WI38 (cell line): ENCODE data around the gene ITPRID2.

Experiments
- H3K4me3 ChIP-seq: 2 replicates; pipeline ENCODE4 v1.5.1; 2011; ENCODE audit warnings: low read depth, mild to moderate bottlenecking, control low read depth, low read length
- CTCF ChIP-seq: IDR thresholded peaks from 2 replicates; pipeline ENCODE4 v1.5.1; 2012; ENCODE audit warnings: low read depth, mild to moderate bottlenecking, control low read depth, low read length

Gene ITPRID2

DNA sequence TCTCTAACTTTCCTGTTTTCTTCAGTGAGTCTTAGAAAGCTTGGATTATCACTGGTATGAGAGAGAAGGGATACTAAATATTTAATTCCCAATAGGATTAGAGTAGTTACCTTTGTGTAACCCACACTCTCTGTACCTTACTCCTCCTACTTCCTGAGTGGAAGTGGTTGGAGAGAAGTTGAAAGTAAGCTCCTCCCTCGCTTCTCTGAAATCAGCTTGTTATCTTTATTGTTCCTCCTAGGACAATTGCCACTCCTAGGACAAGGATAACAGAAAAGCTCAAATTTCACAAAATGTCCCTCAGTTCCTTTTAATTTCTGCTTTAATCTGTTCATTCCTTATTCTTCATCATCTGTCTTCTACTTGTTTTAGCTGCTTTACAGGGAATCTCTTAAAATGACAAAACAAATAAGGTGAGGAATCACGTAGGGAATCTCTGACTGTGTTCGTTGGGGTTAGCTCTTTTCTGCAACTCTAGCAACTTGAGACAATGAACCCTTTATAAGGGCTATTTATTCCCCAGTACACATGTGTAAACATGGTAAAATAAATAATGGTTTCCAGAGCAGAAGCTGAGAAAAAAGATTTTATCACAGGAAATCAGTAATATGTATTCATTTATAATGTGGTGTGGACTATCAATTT is 8.6 kb downstream of the ITPRID2 start:
- H3K4me3 ChIP-seq = no peak overlapping the region
- TF ChIP-seq CTCF = no peak

DNA sequence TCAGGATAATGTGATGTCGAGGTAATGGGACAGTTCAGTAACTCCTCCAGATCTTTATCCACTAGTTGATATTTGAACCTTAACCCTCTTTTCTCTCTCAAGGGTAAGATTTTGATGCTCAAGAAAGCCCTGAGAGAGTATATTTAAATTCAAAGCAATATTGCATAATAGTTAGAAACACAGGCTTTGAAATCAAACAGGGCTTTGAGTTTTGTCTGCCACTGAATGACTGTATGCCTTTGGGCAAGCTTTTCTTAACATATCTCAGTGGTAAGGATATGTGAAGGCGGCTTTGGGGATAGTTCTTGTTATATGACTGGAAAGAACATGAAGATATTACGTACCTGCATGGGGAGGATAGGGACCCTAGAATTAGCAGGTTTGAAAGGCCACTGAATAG is 11.1 kb downstream of the ITPRID2 start:
- H3K4me3 ChIP-seq = no peak overlapping the region
- TF ChIP-seq CTCF = no peak

DNA sequence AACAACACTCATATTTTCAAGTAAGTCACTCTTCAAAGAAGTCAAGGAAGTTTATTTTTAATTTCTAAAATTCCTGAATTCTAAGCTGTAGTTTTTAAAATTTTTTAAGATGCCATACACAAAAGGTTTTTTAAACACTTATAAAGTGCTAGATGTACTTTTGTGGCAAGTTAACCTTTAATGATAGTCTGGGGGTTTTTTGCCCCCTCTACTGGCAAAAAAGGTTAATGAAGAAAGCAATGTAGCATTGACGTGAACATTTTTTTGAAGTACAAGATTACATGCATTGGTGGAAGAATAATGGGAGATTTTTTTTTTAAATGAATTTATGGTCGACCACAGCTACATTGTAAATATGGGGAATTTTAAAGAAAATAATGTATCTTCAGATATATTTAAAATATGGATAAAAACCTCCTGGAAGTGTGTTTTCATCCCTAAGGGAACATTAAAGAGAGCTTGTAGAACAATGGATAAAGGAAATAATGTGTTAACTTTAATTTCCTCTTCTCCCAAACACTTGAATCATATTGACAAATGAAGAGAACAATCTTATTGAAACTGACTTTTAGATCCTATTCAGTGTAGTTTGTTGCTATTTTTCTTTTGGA is 12.6 kb downstream of the ITPRID2 start:
- peak; percentile 24; the same call in 1 of the 2 replicates for TF ChIP-seq CTCF

GRCh38 chr2:181907057-181907456 is 15.5 kb downstream of the ITPRID2 start:
- no peak overlapping the region for H3K4me3 ChIP-seq
- TF ChIP-seq CTCF = no peak

More for the DNA sequence above, 12.6 kb downstream of the ITPRID2 start:
- no peak overlapping the region for H3K4me3 ChIP-seq

- TF ChIP-seq CTCF = no peak
- no peak overlapping the region for H3K4me3 ChIP-seq
Observed at GRCh38 chr2:181907635-181908034, 16.1 kb downstream of the ITPRID2 start.

DNA sequence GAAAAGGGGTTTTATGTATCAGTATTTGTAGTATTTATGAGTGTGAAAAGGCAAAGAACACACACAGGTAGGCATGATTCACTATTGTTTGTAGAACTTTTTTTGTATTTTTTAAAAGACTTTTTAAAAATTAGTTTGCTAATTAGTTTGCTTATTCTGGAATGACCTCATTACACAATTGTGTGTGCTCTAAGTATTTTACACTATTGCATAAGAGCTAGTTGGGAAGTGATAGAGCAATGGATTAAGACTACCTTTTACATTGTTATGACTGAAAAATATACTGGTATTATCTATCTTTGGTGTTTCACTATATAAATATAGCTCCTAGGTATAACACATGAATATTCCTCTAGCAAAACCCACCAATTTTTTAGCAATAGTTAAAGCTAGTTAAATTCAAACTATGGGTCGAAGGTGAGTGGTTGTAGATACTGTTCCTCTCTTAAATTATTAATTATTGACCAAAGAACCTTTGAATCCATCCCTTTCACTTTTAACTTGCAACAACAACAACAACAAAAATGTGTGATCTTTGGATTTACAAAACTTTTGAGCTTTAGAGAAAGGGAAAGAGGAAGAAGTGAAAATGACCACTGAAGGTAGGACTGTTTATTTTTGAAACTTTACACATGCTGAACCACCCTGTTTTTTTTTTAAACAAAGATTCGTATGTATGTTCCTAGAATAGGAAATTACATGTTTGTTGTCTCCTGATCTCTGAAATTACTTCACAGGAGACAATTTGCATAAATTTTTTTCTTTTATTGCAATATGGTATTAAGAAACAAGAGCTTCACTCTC is 18.7 kb downstream of the ITPRID2 start:
- no peak for TF ChIP-seq CTCF
- no peak overlapping the region for H3K4me3 ChIP-seq

GRCh38 chr2:181911830-181912229 is 20.3 kb downstream of the ITPRID2 start:
- no peak overlapping the region for H3K4me3 ChIP-seq
- no peak for TF ChIP-seq CTCF
